ENCODE measurements around the gene WDR27. TPM values are rescaled to one million over a fixed set of nuclear protein-coding genes. Genes with fewer than 3 reads are reported as not detected.

Gene WDR27
- total and polyA plus RNA-seq, 11 donors: 2.2 to 12.3 (median 5.7) TPM

- peaks cover 0 to 19% (median 2%) of the 10 kb centered on the region in 12 donors for H3K4me1 ChIP-seq
- no peak overlapping the region for H3K4me3 ChIP-seq
- H3K36me3 ChIP-seq: no peaks in the 10 kb centered on the region
- TF ChIP-seq, protein P1, sequence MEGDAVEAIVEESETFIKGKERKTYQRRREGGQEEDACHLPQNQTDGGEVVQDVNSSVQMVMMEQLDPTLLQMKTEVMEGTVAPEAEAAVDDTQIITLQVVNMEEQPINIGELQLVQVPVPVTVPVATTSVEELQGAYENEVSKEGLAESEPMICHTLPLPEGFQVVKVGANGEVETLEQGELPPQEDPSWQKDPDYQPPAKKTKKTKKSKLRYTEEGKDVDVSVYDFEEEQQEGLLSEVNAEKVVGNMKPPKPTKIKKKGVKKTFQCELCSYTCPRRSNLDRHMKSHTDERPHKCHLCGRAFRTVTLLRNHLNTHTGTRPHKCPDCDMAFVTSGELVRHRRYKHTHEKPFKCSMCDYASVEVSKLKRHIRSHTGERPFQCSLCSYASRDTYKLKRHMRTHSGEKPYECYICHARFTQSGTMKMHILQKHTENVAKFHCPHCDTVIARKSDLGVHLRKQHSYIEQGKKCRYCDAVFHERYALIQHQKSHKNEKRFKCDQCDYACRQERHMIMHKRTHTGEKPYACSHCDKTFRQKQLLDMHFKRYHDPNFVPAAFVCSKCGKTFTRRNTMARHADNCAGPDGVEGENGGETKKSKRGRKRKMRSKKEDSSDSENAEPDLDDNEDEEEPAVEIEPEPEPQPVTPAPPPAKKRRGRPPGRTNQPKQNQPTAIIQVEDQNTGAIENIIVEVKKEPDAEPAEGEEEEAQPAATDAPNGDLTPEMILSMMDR (IDR thresholded peaks at IDR 0.05): no peak
- TF ChIP-seq POLR2A (IDR thresholded peaks at IDR 0.05): no peak
- intact Hi-C loops (cut with DNase I): no loop called here
- peaks cover 0 to 45% (median 33%) of the 10 kb centered on the region in 12 donors for H3K9me3 ChIP-seq
- peak overlapping the region in 8 of 12 donors; percentile 19 to 78 (median 58) for H3K27ac ChIP-seq
- no peaks in the 10 kb centered on the region for H3K27me3 ChIP-seq
- DNase-seq (no peak), ATAC-seq (peak in 1 of 4 donors; percentile 17)
- WGBS, 4 donors: 91 to 93% (median 92%) methylated on average over 11 of the region's 11 CpGs
These were observed 272.8 kb downstream of the WDR27 start for GRCh38 chr6:169429001-169429400.

GRCh38 chr6:169428532-169428931, 273.3 kb downstream of the WDR27 start:
- Histone ChIP-seq H3K27me3 (no peaks in the 10 kb centered on the region), H3K9me3 (peaks cover 0 to 40% (median 29%) of the 10 kb centered on the region in 12 donors), H3K27ac (peak overlapping the region in 10 of 12 donors; percentile 19 to 78 (median 58)), H3K4me1 (peaks cover 0 to 19% (median 2%) of the 10 kb centered on the region in 12 donors), H3K4me3 (no peak overlapping the region), H3K36me3 (no peaks in the 10 kb centered on the region)
- DNase-seq (peak in 1 of 5 donors; percentile 26), ATAC-seq (peak in 3 of 4 donors; percentile 55 to 80 (median 69))
- 33 to 44% (median 38%) methylated on average over 10 to 12 of the region's 12 CpGs for WGBS, 4 donors
- intact Hi-C loops (cut with DNase I): no loop called here
- TF ChIP-seq POLR2A (IDR thresholded peaks at IDR 0.05): no peak
- TF ChIP-seq, protein P1 (IDR thresholded peaks at IDR 0.05): no peak

- intact Hi-C loops (cut with DNase I): no loop called here
- WGBS, 4 donors: 22 to 33% (median 31%) methylated on average over 11 of the region's 11 CpGs
- peak overlapping the region in 11 of 12 donors; percentile 5 to 78 (median 56) for H3K27ac ChIP-seq
- peaks cover 0 to 19% (median 2%) of the 10 kb centered on the region in 12 donors for H3K4me1 ChIP-seq
- H3K27me3 ChIP-seq: no peaks in the 10 kb centered on the region
- TF ChIP-seq, protein P1 (IDR thresholded peaks at IDR 0.05): no peak
- TF ChIP-seq POLR2A (IDR thresholded peaks at IDR 0.05): no peak
- no peaks in the 10 kb centered on the region for H3K36me3 ChIP-seq
- peak in 3 of 4 donors; percentile 41 to 84 (median 56) for ATAC-seq
- no peak overlapping the region for H3K4me3 ChIP-seq
- peak in 2 of 5 donors; percentile 27 to 42 for DNase-seq
- H3K9me3 ChIP-seq: peaks cover 0 to 33% (median 23%) of the 10 kb centered on the region in 12 donors
These were observed 274.0 kb downstream of the WDR27 start for GRCh38 chr6:169427856-169428255.

DNA sequence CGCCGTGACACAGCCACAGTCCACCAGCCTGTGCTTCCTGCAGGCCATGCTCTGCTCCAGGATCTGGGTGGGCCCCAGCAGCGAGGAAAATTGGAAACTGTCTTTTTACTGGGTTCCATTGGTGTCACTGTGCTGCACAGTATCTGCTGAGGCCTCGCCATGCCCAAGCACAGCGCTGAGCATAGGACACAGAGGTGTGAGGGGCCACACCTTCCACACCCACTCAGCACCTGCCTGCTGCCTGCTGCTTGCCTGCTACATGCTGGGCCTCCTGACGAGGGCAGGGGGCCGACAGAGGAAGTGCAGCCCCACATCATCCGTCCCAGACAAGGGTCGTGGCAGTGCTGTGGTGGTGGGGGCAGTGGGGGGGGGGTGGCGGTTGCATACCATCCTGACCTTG, 275.2 kb downstream of the WDR27 start:
- 67 to 83% (median 76%) methylated on average over 8 to 10 of the region's 10 CpGs for WGBS, 4 donors
- DNase-seq: no peak

More for the DNA sequence above, 275.2 kb downstream of the WDR27 start:
- Histone ChIP-seq H3K4me3 (no peak overlapping the region), H3K4me1 (peaks cover 0 to 19% (median 2%) of the 10 kb centered on the region in 12 donors), H3K27me3 (peaks cover 0 to 4% (median 0%) of the 10 kb centered on the region in 9 donors), H3K36me3 (no peaks in the 10 kb centered on the region), H3K9me3 (peaks cover 0 to 21% (median 13%) of the 10 kb centered on the region in 12 donors), H3K27ac (no peak overlapping the region)
- TF ChIP-seq, protein P1 (IDR thresholded peaks at IDR 0.05): no peak
- no peak for TF ChIP-seq POLR2A (IDR thresholded peaks at IDR 0.05)
- ATAC-seq: no peak
- intact Hi-C loops (cut with DNase I): no loop called here

Measured in heart left ventricle (tissue), 16 donors.